Measurements from ENCODE around the gene SPRTN. TPM values are rescaled to one million over a fixed set of nuclear protein-coding genes. Genes with fewer than 3 reads are reported as not detected.

Gene SPRTN
- total RNA-seq, 8 experiments from 2014 or later, result 9.7 to 20.6 (median 15.0) TPM

DNA sequence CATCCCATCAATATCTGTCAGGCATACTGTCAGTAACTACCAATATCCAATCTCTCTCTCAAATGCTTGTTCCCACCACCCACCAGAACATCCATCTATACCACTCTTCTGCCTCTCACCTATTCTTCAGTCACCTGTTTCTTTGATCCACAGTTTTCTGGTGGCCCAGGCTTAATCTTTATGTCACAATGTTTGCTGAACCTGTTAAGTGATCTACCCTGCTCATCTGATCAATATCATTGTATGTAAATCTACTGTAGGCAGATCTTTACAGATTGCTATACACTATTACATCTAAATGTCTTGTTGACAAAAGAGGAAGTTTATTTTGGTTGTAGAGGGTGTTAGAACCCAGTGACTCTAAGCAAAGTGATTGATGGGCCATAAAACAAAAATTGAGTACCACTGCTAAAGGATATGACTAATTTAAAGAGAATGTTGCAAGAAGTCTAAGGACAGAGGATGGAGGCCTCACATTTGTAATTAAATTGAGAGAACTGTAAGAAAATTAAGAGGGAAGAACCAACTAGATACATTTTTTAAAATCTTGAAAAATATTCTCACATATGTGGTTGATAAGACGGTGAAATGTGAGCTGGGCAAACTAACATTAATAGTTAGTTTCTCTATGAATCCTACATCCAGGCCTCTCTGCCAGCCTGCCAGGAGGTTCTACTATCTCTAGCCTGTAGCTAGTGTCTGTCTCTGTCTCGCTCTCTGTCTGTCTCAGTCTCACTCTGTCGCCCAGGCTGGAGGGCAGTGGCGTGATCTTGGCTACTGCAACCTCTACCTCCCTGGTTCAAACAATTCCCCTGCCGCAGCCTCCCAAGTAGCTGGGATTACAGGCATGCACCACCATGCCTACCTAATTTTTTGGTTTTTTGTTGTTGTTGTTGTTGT is 49.9 kb downstream of the SPRTN start:
- no peak overlapping the region for H3K27ac ChIP-seq
- in situ Hi-C loops (cut with MboI; ENCODE audit: low pct_unique_long_range_greater_than_20kb in 2 of 9, low sequenced_read_pairs in 9 of 9, unreplicated experiment in 9 of 9), result no loop called here
- no peaks in the 10 kb centered on the region for H3K4me1 ChIP-seq (replicated peaks in 1 of 2)

DNA sequence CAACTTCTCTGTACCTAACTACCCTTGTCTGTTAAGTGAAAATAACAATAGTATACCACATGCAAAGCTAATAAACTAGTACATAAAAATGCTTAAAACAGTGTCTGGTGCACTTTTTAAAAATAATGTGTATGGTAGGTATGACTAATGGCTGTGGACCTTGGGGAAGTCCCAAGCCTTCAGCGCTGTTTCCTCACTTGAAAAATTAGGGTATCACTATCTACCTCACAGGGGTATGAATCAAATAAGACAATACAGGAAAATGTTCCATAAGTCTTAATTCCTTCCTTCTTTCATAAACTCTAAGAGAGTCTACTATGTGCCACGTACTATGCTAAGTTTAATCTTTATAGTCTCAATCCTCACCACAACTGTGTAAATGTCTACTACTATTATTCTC is 52.0 kb downstream of the SPRTN start:
- in situ Hi-C loops (cut with MboI; ENCODE audit: low pct_unique_long_range_greater_than_20kb in 2 of 9, low sequenced_read_pairs in 9 of 9, unreplicated experiment in 9 of 9), result no loop called here
- H3K27ac ChIP-seq, result no peak overlapping the region

More for the DNA sequence above, 49.9 kb downstream of the SPRTN start:
- no peak for ATAC-seq (replicated peaks in 6 of 8)
- 67 to 100% (median 97%) methylated on average over 1 to 4 of the region's 5 CpGs; no CpG with 5 or more reads in 1 of the 10 experiments for WGBS, 10 experiments
- no peak overlapping the region for H3K4me3 ChIP-seq

DNA sequence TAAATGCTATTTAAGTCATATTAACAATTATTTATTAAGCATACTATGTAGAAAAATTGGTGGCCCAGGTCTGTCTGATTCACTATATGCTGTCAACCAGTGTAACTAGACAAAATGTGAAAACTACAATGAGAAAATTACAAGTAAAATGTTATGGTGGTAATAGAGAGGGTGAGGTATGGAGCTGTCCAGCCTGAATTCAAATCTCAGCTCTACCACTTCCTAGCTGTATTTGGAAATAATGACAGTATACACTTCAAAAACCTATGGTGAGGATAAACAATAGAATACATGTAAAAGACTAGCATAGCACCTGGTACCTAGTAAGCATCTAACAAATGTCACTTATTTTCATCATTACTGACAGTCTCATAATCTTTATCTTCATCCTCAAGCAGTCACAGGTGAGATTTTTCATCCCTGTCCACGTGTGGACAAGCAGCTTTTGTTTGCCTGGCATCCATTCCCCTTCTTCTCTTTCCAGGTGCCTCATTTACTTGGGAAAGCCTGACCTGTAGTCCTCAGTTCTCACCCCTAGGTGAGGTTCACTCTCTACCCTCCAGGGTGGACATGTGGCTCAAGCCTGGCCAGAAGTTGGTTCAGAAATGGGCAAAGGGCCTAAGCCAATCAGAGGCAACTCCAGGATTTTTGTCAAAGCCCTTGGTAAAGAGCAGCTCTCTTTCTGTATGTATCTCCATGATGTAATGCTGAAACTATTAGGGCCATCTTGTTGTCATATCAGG is 54.5 kb downstream of the SPRTN start:
- no peak for ATAC-seq (replicated peaks in 6 of 8)
- Histone ChIP-seq H3K4me1 (replicated peaks in 1 of 2) (peaks cover 0 to 6% of the 10 kb centered on the region in 2 donors), H3K4me3 (no peak overlapping the region), H3K27ac (no peak overlapping the region)
- in situ Hi-C loops (cut with MboI; ENCODE audit: low pct_unique_long_range_greater_than_20kb in 2 of 9, low sequenced_read_pairs in 9 of 9, unreplicated experiment in 9 of 9), result no loop called here
- 57 to 100% (median 89%) methylated on average over 1 of the region's 1 CpG; no CpG with 5 or more reads in 4 of the 10 experiments for WGBS, 10 experiments

More for the DNA sequence above, 52.0 kb downstream of the SPRTN start:
- Histone ChIP-seq H3K4me1 (replicated peaks in 1 of 2) (peaks cover 0 to under 1% of the 10 kb centered on the region in 2 donors), H3K4me3 (no peak overlapping the region)
- WGBS, 10 experiments, result 20 to 100% (median 90%) methylated on average over 1 to 2 of the region's 2 CpGs; no CpG with 5 or more reads in 1 of the 10 experiments
- no peak for ATAC-seq (replicated peaks in 6 of 8)

DNA sequence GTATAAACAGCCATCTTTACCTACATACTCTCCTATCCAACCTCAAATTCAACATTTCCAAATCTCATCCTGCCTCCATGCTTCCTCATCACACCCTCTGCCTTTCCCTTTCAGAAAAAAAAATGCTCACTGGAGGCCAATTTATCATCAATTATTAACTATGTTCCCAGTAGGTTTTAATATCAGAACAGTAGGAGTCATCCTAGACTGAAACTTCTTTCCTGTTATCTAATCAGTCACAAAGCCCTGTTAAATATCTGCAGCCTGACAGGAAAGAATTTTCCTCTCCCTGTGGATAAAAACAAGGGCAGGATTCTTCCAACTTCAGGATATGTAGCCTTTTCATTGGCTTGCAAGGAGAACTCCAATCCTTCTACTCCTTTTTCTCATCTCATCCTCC is 55.6 kb downstream of the SPRTN start:
- Histone ChIP-seq H3K4me3 (no peak overlapping the region), H3K4me1 (replicated peaks in 1 of 2) (peaks cover 0 to 6% of the 10 kb centered on the region in 2 donors), H3K27ac (no peak overlapping the region)
- in situ Hi-C loops (cut with MboI; ENCODE audit: low pct_unique_long_range_greater_than_20kb in 2 of 9, low sequenced_read_pairs in 9 of 9, unreplicated experiment in 9 of 9), result no loop called here
- no peak for ATAC-seq (replicated peaks in 6 of 8)

DNA sequence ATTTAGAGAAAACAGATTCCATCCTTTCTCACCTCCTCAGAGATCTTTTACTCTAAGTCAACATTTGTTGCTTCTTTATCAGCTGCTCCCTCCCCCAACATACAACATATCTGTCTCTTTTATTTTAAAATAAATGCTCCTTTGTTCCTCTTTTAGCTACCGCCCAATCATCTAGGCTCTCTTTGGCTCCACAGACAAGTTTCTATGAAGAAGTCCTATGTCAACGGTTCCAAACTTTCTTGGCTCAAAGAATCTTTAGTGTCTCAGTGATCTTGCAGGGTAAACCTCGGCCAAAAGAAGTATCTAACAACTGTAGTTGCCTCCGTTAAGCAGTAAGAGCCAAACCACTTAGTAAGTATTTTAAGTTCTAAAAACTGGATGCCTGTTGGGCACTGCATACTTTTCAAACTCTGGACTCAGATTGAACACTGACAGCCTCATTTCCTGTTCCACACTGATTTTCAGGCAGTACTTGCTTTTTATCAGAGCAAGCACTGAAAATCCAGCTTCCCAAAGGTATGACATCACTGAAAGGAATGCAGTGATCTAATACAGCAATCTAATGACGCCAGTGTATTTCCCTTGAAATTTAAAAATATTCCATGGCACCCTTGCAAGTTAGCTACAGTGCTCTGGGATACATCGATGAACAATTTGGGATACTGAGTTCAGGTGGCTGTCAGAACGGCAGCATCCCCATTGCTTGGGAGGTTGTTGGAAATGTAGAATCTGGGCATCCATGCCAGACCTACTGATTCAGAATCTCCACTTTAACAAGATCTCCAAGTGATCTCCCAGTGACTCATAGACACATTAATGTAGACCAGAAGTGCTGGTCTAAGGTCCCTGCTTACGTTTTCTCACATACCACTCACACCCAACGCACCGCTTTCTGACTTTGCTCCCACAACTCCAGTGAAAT is 57.2 kb downstream of the SPRTN start:
- Histone ChIP-seq H3K27ac (peak overlapping the region in 1 of 2 donors; percentile 47), H3K4me1 (replicated peaks in 1 of 2) (peaks cover 0 to 6% of the 10 kb centered on the region in 2 donors), H3K4me3 (no peak overlapping the region)
- 2 to 90% (median 70%) methylated on average over 3 to 10 of the region's 10 CpGs; no CpG with 5 or more reads in 1 of the 10 experiments for WGBS, 10 experiments
- in situ Hi-C loops (cut with MboI; ENCODE audit: low pct_unique_long_range_greater_than_20kb in 2 of 9, low sequenced_read_pairs in 9 of 9, unreplicated experiment in 9 of 9), result no loop called here
- ATAC-seq (replicated peaks in 6 of 8), result peak in 7 of 8 experiments; percentile 30 to 97 (median 70)

DNA sequence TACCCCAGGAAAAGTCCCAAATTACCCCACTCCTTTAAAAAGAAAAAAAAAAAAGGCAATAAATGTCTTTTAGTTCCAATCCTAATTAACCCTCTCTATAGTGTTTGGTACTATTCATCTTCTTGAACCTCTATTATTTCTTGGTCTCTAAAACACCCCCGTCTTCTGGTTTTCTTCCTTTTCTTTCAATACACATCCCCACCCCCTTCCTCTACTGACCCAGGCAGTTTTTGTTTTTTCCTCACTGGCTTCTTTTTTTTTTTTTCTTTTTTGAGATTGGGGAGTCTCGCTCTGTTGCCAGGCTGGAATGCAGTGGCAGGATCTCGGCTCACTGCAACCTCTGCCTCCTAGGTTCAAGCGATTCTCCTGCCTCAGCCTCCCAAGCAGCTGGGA is 57.9 kb downstream of the SPRTN start:
- no peak overlapping the region for H3K4me3 ChIP-seq
- H3K27ac ChIP-seq, result no peak overlapping the region
- ATAC-seq (replicated peaks in 6 of 8), result no peak
- peaks cover 0 to 6% of the 10 kb centered on the region in 2 donors for H3K4me1 ChIP-seq (replicated peaks in 1 of 2)
- WGBS, 10 experiments, result 43 to 93% (median 73%) methylated on average over 1 to 4 of the region's 4 CpGs; no CpG with 5 or more reads in 1 of the 10 experiments
- in situ Hi-C loops (cut with MboI; ENCODE audit: low pct_unique_long_range_greater_than_20kb in 2 of 9, low sequenced_read_pairs in 9 of 9, unreplicated experiment in 9 of 9), result no loop called here

DNA sequence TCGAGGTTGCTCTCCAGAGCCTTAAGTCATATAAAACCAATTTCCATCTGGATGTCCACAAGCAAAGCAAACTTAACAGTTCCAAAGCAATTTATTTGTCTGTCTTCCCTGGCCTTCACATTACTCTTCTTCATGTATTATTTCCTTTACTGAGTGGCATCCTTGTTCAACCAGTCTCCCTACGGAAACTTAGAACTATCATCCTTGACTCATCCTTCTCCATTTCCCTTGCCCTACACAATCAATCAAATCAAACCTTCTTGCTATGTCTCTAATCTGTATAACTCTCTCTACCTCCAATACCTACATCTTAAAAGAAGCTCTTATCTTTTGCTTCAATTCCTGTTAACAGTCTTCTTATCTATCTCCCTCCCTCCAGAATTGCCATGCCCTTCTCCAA is 58.5 kb downstream of the SPRTN start:
- in situ Hi-C loops (cut with MboI; ENCODE audit: low pct_unique_long_range_greater_than_20kb in 2 of 9, low sequenced_read_pairs in 9 of 9, unreplicated experiment in 9 of 9), result no loop called here
- Histone ChIP-seq H3K4me1 (replicated peaks in 1 of 2) (peaks cover 0 to 6% of the 10 kb centered on the region in 2 donors), H3K4me3 (no peak overlapping the region), H3K27ac (no peak overlapping the region)
- ATAC-seq (replicated peaks in 6 of 8), result no peak
- 89 to 100% (median 92%) methylated on average over 1 to 2 of the region's 2 CpGs; no CpG with 5 or more reads in 1 of the 10 experiments for WGBS, 10 experiments

DNA sequence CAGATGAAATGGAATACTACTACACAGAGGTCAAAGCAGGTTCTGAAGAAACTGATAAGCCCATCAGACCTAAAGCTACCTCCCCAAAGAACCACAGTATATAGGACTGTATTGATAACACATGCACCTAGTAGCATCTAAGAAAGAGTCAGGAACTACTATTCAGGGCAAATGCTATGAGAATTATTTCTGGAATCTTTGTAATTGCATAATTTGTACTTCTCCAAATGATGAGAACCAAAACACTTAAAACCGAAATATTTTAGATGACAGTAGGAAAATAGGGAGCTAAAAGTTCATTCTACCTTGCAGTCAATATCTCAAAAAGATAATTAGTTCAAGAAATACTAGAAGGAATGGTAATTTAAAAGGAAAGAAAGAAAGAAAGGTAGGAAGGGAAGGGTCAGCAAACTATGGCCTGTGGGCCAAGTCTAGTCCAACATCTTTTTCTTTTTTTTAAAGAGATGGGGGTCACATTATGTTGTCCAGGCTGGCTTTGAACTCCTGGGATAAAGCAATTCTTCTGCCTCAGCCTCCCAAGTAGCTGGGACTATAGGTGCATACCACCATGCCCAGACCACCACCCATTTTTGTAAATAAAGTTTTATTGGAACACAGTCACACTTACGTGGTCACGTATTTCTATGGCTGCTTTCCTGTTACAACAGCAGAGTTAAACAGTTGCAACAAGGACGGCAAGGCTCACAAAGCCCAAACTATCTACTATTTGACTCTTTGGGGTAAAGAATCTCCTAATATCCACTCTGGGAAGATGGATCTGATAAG is 60.0 kb downstream of the SPRTN start:
- H3K27ac ChIP-seq, result no peak overlapping the region
- peaks cover 0 to 6% of the 10 kb centered on the region in 2 donors for H3K4me1 ChIP-seq (replicated peaks in 1 of 2)
- no peak for ATAC-seq (replicated peaks in 6 of 8)
- in situ Hi-C loops (cut with MboI; ENCODE audit: low pct_unique_long_range_greater_than_20kb in 2 of 9, low sequenced_read_pairs in 9 of 9, unreplicated experiment in 9 of 9), result no loop called here
- WGBS, 10 experiments, result 50 to 100% (median 87%) methylated on average over 1 to 4 of the region's 4 CpGs
- no peak overlapping the region for H3K4me3 ChIP-seq

DNA sequence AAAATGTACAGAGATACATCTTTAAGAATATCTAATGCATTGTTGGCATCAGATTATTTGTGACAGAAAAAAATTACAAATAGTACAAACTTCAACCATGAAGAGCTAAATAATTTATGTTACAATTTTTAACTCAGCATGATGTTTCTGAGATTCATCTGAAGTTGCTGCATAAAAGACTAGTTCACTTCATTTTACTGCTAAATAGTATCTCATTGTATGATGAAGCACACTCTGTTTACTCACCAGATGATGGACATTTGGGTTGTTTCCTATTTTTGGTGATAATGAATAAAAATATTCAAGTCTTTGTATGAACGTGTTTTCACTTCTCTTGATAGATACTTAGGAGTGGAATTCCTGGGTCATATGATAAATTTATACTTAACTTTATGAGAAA is 63.4 kb downstream of the SPRTN start:
- WGBS, 10 experiments, result 0 to 94% (median 56%) methylated on average over 1 of the region's 1 CpG; no CpG with 5 or more reads in 2 of the 10 experiments
- in situ Hi-C loops (cut with MboI; ENCODE audit: low pct_unique_long_range_greater_than_20kb in 2 of 9, low sequenced_read_pairs in 9 of 9, unreplicated experiment in 9 of 9), result no loop called here
- ATAC-seq (replicated peaks in 6 of 8), result no peak
- Histone ChIP-seq H3K4me1 (replicated peaks in 1 of 2) (no peaks in the 10 kb centered on the region), H3K4me3 (no peak overlapping the region), H3K27ac (no peak overlapping the region)

DNA sequence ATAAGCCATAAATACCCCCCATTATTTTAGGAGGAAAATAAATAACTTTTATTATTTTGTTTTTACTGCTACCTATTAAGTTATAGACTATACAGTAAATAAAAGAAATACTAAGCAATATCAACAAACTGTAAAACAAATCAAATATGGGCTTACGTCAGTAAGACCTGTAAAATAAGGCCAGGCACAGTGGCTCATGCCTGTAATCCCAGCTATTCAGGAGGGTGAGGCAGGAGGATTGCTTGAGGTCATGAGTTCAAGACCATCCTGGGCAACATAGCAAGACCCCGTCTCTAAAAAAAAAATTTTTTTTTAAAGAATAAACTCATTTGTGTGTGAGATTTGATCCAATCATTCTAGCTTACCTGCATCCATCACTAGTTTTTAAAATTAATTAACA is 66.2 kb downstream of the SPRTN start:
- no peak for ATAC-seq (replicated peaks in 6 of 8)
- WGBS, 10 experiments, result 80 to 100% (median 95%) methylated on average over 1 to 2 of the region's 2 CpGs; no CpG with 5 or more reads in 1 of the 10 experiments

More for the DNA sequence above, 66.2 kb downstream of the SPRTN start:
- H3K4me3 ChIP-seq, result no peak overlapping the region
- H3K4me1 ChIP-seq (replicated peaks in 1 of 2), result peaks cover 0 to 6% of the 10 kb centered on the region in 2 donors
- no peak overlapping the region for H3K27ac ChIP-seq
- in situ Hi-C loops (cut with MboI; ENCODE audit: low pct_unique_long_range_greater_than_20kb in 2 of 9, low sequenced_read_pairs in 9 of 9, unreplicated experiment in 9 of 9), result no loop called here
